B cell (primary cell): ENCODE results near the gene GRID2. TPM values are rescaled to one million over a fixed set of nuclear protein-coding genes. Genes with fewer than 3 reads are reported as not detected.

Source experiments
- ATAC-seq: fragments of 200-7000 bp; cut with Tn5 transposase; one replicate; pipeline ENCODE4 v1.10.0; 2021; ENCODE audit warnings: low read depth, mild to moderate bottlenecking, moderate number of reproducible peaks, moderate library complexity
- CTCF ChIA-PET: fragments of 350-600 bp; sonication (Branson Sonifier 250); formaldehyde crosslinking; loops from one replicate; lab custom pipeline; 2021; ENCODE audit warnings: antibody characterized with exemption, inconsistent platforms; lab: Charles Lee
- POLR2A ChIA-PET: fragments of 350-600 bp; sonication (Branson Sonifier 250); formaldehyde crosslinking; loops from one replicate; lab custom pipeline; 2021; ENCODE audit warnings: antibody characterized with exemption; lab: Charles Lee
- DNase-seq: peaks from one replicate; pipeline ENCODE4 v3.0.0; 2013
- H2AFZ ChIP-seq: 2 replicates; pipeline ENCODE4 v1.6.1; 2012; ENCODE audit warnings: mild to moderate bottlenecking, low read depth, low read length; ENCODE audit not compliant: insufficient read depth, poor library complexity, severe bottlenecking
- H3K27ac ChIP-seq, 2 donors: 1 replicate in 1 of 2; 2 replicates in 1 of 2; pipeline ENCODE4 v1.5.1; 2012 to 2013; ENCODE audit warnings: low read length in 2 of 2, mild to moderate bottlenecking in 2 of 2, moderate library complexity in 1 of 2
- H3K27me3 ChIP-seq, 4 experiments: fragments of 200-600 bp in 1 of 4; sonication (generic) in 1 of 4; replicated peaks in 1 of 4; 1 replicate in 2 of 4; 2 replicates in 2 of 4; pipeline versions ENCODE4 v1.6.1 to v1.7.0; 2013 to 2016; ENCODE audit warnings: low read length in 3 of 4, mild to moderate bottlenecking in 2 of 4, mixed read lengths in 1 of 4, moderate library complexity in 1 of 4; ENCODE audit not compliant: insufficient read depth in 4 of 4, control insufficient read depth in 3 of 4; ENCODE audit errors: control extremely low read depth in 1 of 4
- H3K36me3 ChIP-seq, 2 experiments: replicated peaks in 1 of 2; 1 replicate in 1 of 2; 2 replicates in 1 of 2; pipeline versions ENCODE4 v1.6.1 to v1.7.1; 2013; ENCODE audit warnings: low read length in 1 of 2; ENCODE audit not compliant: insufficient read depth in 2 of 2, control insufficient read depth in 1 of 2; ENCODE audit errors: control extremely low read depth in 1 of 2, extremely low read depth in 1 of 2
- H3K4me1 ChIP-seq, 2 donors: fragments of 200-600 bp in 1 of 2; sonication (generic) in 1 of 2; 1 replicate in 1 of 2; 2 replicates in 1 of 2; pipeline versions ENCODE4 v1.5.1 to v1.6.1; 2013 to 2017; ENCODE audit warnings: low read length in 2 of 2; ENCODE audit not compliant: control insufficient read depth in 2 of 2, insufficient read depth in 2 of 2
- H3K4me2 ChIP-seq: replicated peaks from 2 replicates; pipeline ENCODE3; 2012; ENCODE audit warnings: mild to moderate bottlenecking, low read depth, low read length; ENCODE audit not compliant: poor library complexity, severe bottlenecking
- H3K4me3 ChIP-seq, 5 experiments: fragments of 200-600 bp in 1 of 5; sonication (generic) in 1 of 5; 1 replicate in 3 of 5; 2 replicates in 2 of 5; pipeline versions ENCODE4 v1.5.1 to v1.7.0; 2011 to 2016; ENCODE audit warnings: low read length in 4 of 5, mild to moderate bottlenecking in 4 of 5, low read depth in 2 of 5, control low read depth in 1 of 5, moderate library complexity in 1 of 5; ENCODE audit not compliant: insufficient read depth in 1 of 5; ENCODE audit errors: control extremely low read depth in 1 of 5, extremely low read depth in 1 of 5
- H3K79me2 ChIP-seq: fragments of 200-600 bp; sonication (generic); one replicate; pipeline ENCODE4 v1.6.0; 2016; ENCODE audit warnings: low read length; ENCODE audit not compliant: control insufficient read depth, insufficient read depth
- H3K9ac ChIP-seq: fragments of 200-600 bp; sonication (generic); 2 replicates; pipeline ENCODE4 v1.6.1; 2017; ENCODE audit warnings: mild to moderate bottlenecking, low read length, moderate library complexity
- H3K9me3 ChIP-seq, 3 donors: one replicate each; pipeline versions ENCODE4 v1.6.1 to v1.7.1; 2013; ENCODE audit warnings: low read length in 2 of 3; ENCODE audit not compliant: control insufficient read depth in 2 of 3, insufficient read depth in 1 of 3; ENCODE audit errors: control extremely low read depth in 1 of 3
- H4K20me1 ChIP-seq: 2 replicates; pipeline ENCODE4 v1.6.0; 2012; ENCODE audit warnings: mild to moderate bottlenecking, low read length; ENCODE audit not compliant: insufficient read depth, control insufficient read depth, poor library complexity, severe bottlenecking
- H3K27ac Mint-ChIP-seq: one replicate; pipeline ENCODE4 v1.8.0; 2021; ENCODE audit warnings: mixed read lengths
- H3K27me3 Mint-ChIP-seq: one replicate; pipeline ENCODE4 v1.8.0; 2021; ENCODE audit warnings: mixed read lengths
- H3K4me1 Mint-ChIP-seq: one replicate; pipeline ENCODE4 v1.8.0; 2021; ENCODE audit warnings: mixed read lengths
- H3K4me3 Mint-ChIP-seq: one replicate; pipeline ENCODE4 v1.8.0; 2021; ENCODE audit warnings: mixed read lengths
- H3K9me3 Mint-ChIP-seq: one replicate; pipeline ENCODE4 v1.8.0; 2022; ENCODE audit warnings: mixed read lengths; ENCODE audit not compliant: insufficient read depth
- CTCF ChIP-seq: fragments of 200-600 bp; IDR thresholded peaks from one replicate; pipeline ENCODE4 v1.8.0; 2022; ENCODE audit warnings: antibody characterized with exemption, mild to moderate bottlenecking
- EZH2 ChIP-seq: IDR thresholded peaks from 2 replicates; pipeline ENCODE4 v1.6.1; 2012; ENCODE audit warnings: borderline replicate concordance, low read depth, mild to moderate bottlenecking, moderate library complexity, low read length; ENCODE audit not compliant: insufficient read depth, poor library complexity, severe bottlenecking
- WGBS: methylation state at CpG from one replicate; pipeline ENCODE4 v1.1.5; 2013; ENCODE audit warnings: missing lambda C conversion rate; ENCODE audit not compliant: insufficient coverage; 5-methylcytosine and 5-hydroxymethylcytosine counted together
- intact Hi-C: fragments of 100-400 bp; cut with micrococcal nuclease; formaldehyde crosslinking; loops from one replicate; pipeline ENCODE4 v1.10.0; 2022
- polyA plus RNA-seq: library from polyadenylated mRNA; depleted of rRNA; stranded (reverse); fragments of >200 nt; gene quantifications from 2 replicates; pipeline ENCODE4 v1.2.3, GENCODE V29; 2012
- total RNA-seq, 2 donors: library from RNA; stranded (reverse); fragments of 120-200 nt in 1 of 2; gene quantifications; 1 replicate in 1 of 2; 2 replicates in 1 of 2; pipeline versions ENCODE4 v1.2.3 to v1.2.4, GENCODE V29; 2013 to 2022

Gene GRID2
- total and polyA plus RNA-seq, 2 donors (not counting 1 experiment from before 2014, with no cell fraction given) = not detected

- Histone ChIP-seq H4K20me1 (no peaks in the 10 kb centered on the region), H3K4me1 (no peaks in the 10 kb centered on the region), H3K36me3 (no peaks in the 10 kb centered on the region), H3K9me3 (no peaks in the 10 kb centered on the region), H3K27me3 (no peaks in the 10 kb centered on the region), H2AFZ (no peak overlapping the region), H3K79me2 (no peaks in the 10 kb centered on the region), H3K27ac (no peak overlapping the region), H3K9ac (no peak overlapping the region), H3K4me2 (no peak overlapping the region), H3K4me3 (no peak overlapping the region)
- no peak for TF ChIP-seq EZH2
- no peak for TF ChIP-seq CTCF
- WGBS = no CpG with 5 or more reads among the region's 3 CpGs
- intact Hi-C loops = no loop called here
- Mint-ChIP-seq H3K9me3 (no peaks in the 10 kb centered on the region), H3K27ac (no peak overlapping the region), H3K27me3 (no peaks in the 10 kb centered on the region), H3K4me1 (no peaks in the 10 kb centered on the region), H3K4me3 (no peak overlapping the region)
- ATAC-seq (no peak), DNase-seq (no peak)
- CTCF ChIA-PET = no interaction called here
- POLR2A ChIA-PET = no interaction called here
These were observed 331.1 kb downstream of the GRID2 start for GRCh38 chr4:92634882-92635281.

- ATAC-seq (no peak), DNase-seq (no peak)
- Histone ChIP-seq H3K4me2 (no peak overlapping the region), H3K9me3 (no peaks in the 10 kb centered on the region), H3K36me3 (no peaks in the 10 kb centered on the region), H2AFZ (no peak overlapping the region), H3K9ac (no peak overlapping the region), H3K4me3 (no peak overlapping the region), H3K4me1 (no peaks in the 10 kb centered on the region), H4K20me1 (no peaks in the 10 kb centered on the region), H3K27ac (no peak overlapping the region), H3K27me3 (no peaks in the 10 kb centered on the region), H3K79me2 (no peaks in the 10 kb centered on the region)
- no peaks in the 10 kb centered on the region for H3K4me1 Mint-ChIP-seq
- H3K9me3 Mint-ChIP-seq = no peaks in the 10 kb centered on the region
- POLR2A ChIA-PET = no interaction called here
- H3K27ac Mint-ChIP-seq = no peak overlapping the region
- TF ChIP-seq CTCF = no peak
- H3K4me3 Mint-ChIP-seq = no peak overlapping the region
- no peaks in the 10 kb centered on the region for H3K27me3 Mint-ChIP-seq
- 72% methylated on average over 2 of the region's 6 CpGs for WGBS
- CTCF ChIA-PET = no interaction called here
- intact Hi-C loops = no loop called here
These were observed 332.5 kb downstream of the GRID2 start for GRCh38 chr4:92636038-92636806.
